Stimulated activated CD8-positive, alpha-beta memory T cell treated with anti-CD3 and anti-CD28 coated beads, Interleukin-7, amount 100 ng/mL, for 1 hour (primary cell): ENCODE data around the gene IL1RAP.

Source experiments
- DNase-seq, 2 donors: peaks; one replicate each; pipeline ENCODE4 v3.0.0-alpha.2; 2020; ENCODE audit warnings: low read depth in 2 of 2

IL1RAP gene

GRCh38 chr3:190577225-190577624, 63.3 kb downstream of the IL1RAP start:
- DNase-seq: no peak

- no peak for DNase-seq
These were observed 65.7 kb downstream of the IL1RAP start for GRCh38 chr3:190579514-190580137.

- no peak for DNase-seq
These were observed 66.5 kb downstream of the IL1RAP start for GRCh38 chr3:190580417-190580816.

- DNase-seq: no peak
These were observed 67.2 kb downstream of the IL1RAP start for GRCh38 chr3:190581041-190581541.

GRCh38 chr3:190582667-190583066, 68.8 kb downstream of the IL1RAP start:
- DNase-seq: no peak

GRCh38 chr3:190585805-190586630, 72.1 kb downstream of the IL1RAP start:
- no peak for DNase-seq

- no peak for DNase-seq
These were observed 72.7 kb downstream of the IL1RAP start for GRCh38 chr3:190586631-190587011.

GRCh38 chr3:190588570-190588969, 74.7 kb downstream of the IL1RAP start:
- DNase-seq: no peak

GRCh38 chr3:190589326-190589725, 75.4 kb downstream of the IL1RAP start:
- no peak for DNase-seq

- DNase-seq: no peak
These were observed 77.2 kb downstream of the IL1RAP start for GRCh38 chr3:190591080-190591479.

- DNase-seq: no peak
These were observed 79.2 kb downstream of the IL1RAP start for GRCh38 chr3:190593075-190593474.

- DNase-seq: no peak
These were observed 80.3 kb downstream of the IL1RAP start for GRCh38 chr3:190594171-190594570.

- no peak for DNase-seq
These were observed 81.4 kb downstream of the IL1RAP start for GRCh38 chr3:190595179-190595795.

- no peak for DNase-seq
These were observed 81.9 kb downstream of the IL1RAP start for GRCh38 chr3:190595807-190596206.

- DNase-seq: no peak
These were observed 82.7 kb downstream of the IL1RAP start for GRCh38 chr3:190596349-190597285.

GRCh38 chr3:190597291-190597690, 83.4 kb downstream of the IL1RAP start:
- DNase-seq: no peak

- no peak for DNase-seq
These were observed 87.7 kb downstream of the IL1RAP start for GRCh38 chr3:190601622-190602021.

GRCh38 chr3:190605385-190605784, 91.5 kb downstream of the IL1RAP start:
- no peak for DNase-seq

GRCh38 chr3:190606596-190606995, 92.7 kb downstream of the IL1RAP start:
- DNase-seq: no peak

- no peak for DNase-seq
These were observed 93.1 kb downstream of the IL1RAP start for GRCh38 chr3:190607021-190607420.

- DNase-seq: no peak
These were observed 95.1 kb downstream of the IL1RAP start for GRCh38 chr3:190608850-190609589.
